ENCODE measurements around the gene LZTS3.
"Not testable (repeated sequence)": the region's sequence is repeated elsewhere in the genome, so short reads cannot be mapped to it uniquely, and the experiment has no call there.

The LZTS3 gene

DNA sequence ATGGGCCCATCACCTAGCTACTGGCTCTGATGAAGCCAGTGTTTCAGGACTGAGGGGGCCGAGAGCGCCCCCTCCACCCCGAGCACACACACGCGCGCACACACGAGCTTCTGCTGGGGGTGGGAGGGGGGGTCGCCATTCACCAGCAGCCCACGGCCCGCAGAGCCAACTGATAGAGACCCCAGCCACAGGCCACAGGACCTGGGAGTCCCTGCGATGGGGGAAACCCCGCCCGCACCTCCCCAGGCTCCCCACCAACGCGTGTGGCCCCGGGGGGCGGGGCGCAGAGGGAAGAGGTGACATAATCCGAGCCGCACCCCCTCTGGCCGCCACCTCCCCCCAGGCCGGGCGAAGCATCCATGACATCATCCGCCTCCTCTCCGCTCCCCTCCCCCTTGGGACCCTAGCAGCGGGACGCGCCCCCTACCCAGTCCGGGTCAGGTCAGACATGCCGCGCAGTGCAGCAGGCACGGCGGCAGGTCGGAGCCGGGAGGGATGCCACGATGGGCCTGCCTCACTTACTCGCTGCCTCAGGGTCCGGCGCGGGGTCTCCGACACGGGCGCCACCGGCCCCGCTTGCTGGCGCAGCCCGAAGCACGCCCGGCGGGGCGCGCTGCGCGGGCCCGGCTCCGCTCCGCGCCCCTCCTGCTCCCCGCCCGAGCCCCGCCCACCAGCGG lies at the start of gene LZTS3:
Gene LZTS3, minus strand, starts transcription at position 617 of the 677 bp plus-strand sequence. CDS start 6,386 bp downstream, outside the sequence.
- peak; percentile 82 for DNase-seq (ENCODE audit: low read depth)

DNA sequence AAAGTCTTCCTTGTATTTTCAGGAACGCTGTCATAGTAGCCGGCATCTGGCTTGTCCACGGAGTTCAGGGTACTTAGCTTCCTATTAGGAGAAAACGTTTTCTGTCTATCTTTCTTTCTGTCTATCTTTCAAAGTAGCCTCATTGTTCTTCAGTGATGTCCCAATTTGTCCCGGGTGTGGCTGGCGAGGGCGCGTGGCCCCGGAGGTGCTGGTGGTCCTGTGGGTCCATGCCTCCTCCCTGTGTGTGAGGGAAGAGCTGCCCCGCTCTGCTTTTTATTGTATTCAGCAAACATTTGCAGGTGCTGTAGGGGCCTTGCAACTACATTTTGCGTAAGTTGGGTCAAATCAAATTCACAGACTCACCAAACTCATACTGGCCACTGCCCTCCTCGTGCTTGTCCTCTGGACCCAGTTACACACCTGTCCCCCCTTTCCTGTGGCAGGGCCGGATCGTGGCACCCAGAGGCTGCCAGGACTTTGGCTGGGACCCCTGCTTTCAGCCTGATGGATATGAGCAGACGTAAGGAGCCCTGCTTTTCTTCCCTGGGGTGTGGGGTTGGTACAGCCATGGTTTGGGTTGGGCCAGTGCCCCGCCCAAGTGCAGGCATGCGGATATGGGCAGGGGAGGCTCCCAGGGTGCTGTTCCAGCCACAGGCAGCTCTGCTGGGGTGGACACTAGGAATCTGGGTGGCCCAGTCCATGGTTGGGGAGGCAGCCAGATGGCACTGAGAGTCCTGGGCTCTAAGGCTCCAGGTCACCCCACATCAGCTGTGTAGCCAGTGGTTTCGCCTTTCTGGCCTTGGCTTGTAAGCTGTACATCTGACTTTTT lies 48.3 kb upstream of the LZTS3 start:
- DNase-seq (ENCODE audit: low read depth) = no peak

DNA sequence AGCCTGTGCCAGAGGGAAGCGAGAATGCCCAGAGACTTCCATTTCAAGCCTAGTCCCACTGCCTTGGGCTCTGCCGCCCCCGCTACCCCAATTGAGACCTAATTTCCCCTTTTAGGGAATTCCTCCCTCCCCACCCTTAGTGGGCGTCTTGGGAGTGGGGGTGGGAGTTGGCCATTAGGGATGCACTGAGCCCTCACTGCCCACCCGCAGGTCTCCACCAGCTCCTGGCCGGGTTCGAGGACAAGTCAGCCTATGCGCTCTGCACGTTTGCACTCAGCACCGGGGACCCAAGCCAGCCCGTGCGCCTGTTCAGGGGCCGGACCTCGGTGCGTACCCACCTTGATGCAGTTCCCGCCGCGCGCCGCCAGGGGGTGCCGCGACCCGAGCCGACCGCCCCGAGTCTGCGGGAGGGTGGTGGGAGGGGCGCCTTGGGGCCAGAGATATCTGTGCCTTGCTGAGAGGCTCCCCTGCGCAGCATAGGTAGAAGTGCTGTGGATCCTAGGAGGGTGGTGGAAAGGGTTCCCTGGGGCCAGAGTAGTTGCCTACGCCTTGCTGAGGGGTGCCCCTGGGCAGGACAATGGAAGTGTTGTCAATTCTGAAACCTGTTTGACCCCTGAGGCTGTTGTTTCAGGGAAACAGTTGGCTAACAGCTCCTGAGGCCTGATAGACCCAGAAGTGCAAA lies 45.1 kb upstream of the LZTS3 start:
- DNase-seq (ENCODE audit: low read depth) = peak; percentile 72

DNA sequence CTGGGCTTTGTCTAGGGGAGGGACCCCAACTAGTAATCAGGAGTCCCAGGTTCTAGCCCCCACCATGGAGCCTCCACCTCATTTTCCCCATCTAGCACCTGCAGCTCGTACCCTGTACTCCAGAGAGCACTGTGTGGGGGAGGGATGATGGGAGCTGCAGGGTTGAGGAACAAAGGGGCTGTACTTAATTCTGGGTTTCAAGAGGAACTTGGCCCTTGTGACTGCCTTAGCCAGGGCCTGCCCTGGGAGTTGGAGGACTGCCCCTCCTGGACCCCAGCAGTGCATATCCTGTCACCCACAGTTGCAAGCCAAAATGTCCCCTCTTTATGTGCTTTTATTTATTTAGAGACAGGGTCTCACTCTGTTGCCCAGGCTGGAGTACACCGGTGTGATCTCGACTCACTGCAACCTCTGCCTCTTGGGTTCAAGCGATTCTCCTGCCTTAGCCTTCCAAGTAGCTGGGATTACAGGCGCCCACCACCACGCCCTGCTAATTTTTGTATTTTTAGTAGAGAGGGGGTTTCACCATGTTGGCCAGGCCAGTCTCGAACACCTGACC lies 42.1 kb upstream of the LZTS3 start:
- not testable (repeated sequence) for DNase-seq (ENCODE audit: low read depth)

DNA sequence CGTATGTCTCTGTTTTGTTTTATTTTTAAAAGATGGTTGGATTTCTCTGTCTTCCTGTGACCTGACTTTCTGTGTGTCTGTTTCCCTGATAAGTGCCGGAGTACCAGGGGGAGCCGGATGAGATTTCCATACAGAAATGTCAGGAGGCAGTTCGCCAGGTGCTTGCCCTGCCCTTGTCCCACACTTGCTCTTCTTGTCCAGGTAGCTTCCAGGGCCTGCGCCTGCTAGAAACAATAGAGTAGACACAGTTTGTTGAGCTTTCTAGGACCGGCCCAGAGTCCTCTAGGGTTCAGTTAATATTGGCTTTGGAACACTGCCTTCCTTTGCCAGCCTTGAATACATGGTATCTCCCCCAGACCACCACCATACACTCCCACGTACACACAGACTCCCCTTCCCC lies 39.9 kb upstream of the LZTS3 start:
- no peak for DNase-seq (ENCODE audit: low read depth)

DNA sequence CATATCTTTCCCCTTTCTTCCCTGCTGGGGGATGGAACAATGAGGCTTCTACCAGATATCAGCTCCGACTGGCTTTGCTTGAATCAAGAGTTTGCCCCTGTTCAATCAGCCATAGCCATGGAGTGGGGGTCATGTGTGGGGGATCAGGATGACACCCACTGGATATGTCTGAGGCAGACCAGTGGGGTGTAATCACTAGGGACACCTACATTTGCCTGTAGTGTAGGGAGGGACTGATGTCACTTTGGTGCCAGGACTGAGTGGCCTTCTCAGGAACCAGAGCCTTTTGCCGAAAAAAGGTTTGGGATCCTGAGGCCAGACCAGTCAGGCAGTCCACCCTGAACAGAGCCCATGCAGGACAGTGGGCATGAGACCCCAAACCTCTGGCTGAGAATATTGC lies 37.0 kb upstream of the LZTS3 start:
- no peak for DNase-seq (ENCODE audit: low read depth)

DNA sequence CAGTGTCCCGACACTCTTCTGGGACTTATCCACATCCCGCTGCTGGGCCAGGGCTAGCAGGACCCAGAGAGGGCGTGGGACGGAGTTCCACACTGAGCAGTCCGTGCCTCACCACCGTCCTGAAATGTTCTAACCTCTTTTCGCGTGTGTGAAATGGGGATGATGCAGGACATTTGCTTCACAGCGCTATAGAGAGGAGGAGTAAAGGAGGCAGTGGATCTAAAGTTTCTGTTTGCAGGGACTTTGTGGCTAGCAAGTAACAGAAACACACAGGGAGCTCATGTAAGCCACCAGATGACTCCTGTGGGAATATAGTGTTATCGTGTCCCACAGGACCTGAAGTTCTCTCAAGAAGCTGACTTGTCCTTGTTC lies 36.6 kb upstream of the LZTS3 start:
- no peak for DNase-seq (ENCODE audit: low read depth)

DNA sequence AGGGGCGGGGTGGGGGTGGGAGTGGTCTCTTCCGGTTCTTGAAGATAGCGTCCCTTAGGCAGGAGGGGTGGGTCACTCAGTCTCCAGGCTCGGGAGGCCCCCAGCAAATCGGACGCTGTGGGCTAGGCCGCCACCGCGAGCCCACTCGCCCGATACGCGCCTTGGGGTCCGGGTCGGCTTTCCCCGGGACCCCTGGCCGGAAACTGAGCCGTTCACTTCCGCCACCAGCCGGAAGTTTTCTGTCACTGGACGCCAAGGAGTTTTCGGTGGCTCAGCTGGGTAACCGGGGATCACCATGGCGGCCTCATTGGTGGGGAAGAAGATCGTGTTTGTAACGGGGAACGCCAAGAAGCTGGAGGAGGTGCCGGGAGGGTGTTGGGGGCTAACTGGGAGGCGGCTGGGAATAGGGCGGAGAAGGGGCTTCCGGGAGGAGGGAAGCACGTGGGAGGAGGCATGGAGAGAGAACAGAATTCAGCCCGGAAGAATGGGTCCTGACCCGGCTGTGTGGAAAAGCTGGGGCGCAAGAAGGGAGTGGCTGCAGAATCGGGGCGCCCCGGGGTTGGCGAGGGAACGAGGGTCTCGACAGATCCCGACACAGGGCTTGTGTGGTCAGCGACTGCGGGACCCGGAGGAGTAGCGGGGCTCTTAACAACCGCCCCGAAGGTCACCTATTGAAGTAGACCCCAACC lies 36.1 kb upstream of the LZTS3 start, which contains the start of gene ITPA:
Gene ITPA, plus strand, starts transcription at position 242 of the 689 bp plus-strand sequence. Its CDS starts 54 bp downstream, at position 296.
- DNase-seq (ENCODE audit: low read depth) = peak; percentile 43

DNA sequence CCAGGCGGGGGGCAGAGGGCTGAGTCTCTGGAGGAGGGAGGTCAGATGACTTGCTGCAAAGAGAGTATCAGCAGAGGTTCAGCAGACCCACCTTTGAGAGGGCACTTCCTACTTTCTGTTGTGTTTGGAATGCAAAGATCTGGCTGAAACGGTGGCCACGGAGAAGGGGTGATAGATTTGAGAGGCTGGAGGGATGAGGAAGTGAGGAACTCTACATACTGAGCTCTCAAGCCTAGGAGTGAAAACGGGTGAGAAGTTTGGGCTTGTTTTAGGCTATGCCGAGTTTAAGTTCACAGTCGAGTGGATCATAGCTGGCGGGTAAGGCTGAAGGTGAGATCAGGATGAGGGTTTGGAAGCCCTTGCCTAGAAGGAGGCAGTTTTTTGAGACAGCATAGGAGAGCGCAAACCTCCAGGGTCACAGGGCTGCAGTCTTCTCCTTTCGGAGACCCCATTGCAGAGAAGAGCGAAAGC lies 35.5 kb upstream of the LZTS3 start:
- DNase-seq (ENCODE audit: low read depth) = no peak

DNA sequence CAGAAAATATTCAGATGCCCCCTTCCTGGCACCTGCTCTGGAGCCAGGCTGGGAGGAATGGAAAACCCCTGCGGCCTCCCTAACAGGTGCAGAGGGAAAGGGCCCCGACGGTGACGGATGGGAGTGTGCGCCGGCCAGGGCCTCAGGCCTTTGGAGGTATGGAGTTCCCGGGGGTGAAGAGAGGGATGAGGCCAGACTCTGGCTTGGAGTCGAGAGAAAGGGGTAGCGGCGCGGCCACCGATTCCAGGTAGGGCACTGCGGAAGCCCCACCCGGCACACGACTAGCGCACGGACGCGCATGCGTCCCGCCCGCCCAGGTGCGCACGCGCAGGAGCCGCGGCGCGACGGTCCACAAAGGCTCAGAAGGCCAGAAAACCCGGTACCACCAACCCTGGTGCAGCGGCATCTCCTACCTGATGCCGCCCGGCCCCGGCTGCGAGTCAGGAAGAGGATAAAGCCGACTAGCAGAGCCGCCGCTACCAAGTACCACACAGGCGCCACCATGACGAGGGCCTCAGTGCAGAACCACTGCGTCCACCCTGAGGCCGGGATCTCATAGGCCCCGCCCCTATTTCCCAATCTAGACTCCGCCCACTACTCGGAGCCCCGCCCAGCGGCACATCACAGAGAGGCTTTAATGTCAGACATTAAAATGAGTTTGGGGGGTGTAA lies 30.9 kb upstream of the LZTS3 start, which contains the start of gene DDRGK1:
Gene DDRGK1, minus strand, starts transcription at position 559 of the 671 bp plus-strand sequence. Its CDS starts 55 bp downstream, at position 504.
- DNase-seq (ENCODE audit: low read depth) = peak; percentile 88

DNA sequence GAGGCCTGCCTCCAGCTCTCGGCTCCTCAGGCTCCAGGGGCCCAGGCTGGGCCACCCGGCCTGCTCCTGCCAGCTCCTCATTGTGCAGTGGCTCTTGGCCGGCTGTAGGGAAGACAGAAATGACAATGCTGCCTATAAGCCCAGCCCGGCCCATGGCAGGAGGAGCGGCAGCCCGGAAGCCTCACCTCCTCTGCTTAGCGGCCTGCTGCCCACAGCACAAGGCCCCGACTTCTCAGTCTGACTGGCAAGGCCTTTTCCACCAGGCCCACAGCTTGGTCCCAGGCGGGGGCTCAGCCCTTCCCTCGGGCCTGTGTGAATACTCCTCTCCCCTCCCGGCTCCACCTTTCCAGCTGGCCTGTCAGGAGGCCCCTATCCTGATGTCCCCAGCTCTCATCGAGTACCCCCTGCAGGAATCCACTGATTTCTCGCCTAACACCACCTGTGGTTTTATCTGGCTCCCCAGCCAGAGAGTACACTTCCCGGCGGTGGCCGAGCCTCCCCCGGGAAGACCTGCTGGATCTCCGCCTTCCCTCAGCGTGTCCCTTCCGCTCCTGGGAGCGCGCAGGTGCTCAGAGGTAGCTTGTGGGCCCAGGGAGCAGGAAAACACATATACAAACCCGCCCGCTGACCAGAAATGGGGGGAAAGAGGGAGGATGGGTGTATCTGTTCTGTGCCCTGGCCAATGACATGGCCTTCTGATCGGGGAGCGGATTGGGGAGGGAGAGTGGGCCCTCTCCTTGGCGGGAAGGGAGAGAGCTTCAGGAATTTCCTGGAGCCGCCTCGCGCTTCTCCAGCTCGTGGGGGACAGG lies 30.2 kb upstream of the LZTS3 start:
- DNase-seq (ENCODE audit: low read depth) = no peak

DNA sequence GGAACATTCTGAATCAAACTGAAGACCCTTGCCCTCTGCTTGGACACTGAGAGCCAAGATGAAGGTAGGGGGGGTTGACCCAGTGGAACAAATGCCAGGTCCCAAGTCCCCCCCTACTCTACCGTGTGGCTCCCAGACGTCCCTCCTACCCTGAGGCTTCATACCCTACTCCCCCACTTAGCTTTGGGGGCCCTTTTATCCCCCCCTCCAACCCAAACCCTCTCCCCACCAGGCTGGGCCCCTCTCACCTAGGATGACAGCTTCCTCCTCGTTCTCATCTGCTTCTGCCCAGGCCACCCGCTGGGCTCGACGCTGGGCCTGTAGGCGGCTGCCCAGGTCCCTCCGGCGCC lies 29.6 kb upstream of the LZTS3 start:
- DNase-seq (ENCODE audit: low read depth) = no peak

DNA sequence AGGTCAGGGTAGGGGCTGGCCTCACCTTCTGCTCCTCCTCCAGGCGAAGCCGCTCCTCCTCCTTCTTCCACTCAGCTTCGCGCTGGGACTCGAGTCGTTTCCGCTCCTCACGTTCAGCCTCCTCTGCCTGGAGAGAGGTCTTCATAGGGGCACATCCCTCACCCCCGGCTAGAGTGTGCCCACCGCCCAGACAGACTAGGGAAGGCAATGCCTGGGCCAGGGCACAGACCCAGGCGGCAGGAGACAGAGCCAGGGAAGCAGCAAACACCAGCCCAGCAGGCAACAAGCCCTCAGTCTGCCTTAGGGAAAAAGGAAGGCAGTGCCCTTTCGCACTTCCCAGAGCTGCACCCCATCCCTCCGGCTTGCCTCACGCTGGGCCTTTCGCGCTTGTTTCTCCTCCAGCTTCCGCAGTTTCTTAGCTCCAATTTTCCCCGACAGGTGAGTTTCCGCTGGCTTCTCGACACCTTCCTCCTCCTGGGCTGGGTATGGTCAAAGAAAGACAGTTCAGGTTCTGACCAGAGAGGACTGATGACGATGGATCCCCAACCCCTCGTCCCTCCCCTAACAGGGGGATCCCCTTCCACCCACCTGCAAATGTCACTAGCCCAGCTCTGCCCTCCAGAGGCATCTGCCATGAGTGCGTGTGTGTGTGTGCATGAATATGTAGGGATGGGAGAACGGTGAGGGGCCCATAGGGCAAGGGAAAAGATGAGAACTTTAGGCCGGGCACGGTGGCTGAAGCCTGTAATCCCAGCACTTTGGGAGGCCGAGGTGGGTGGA lies 26.8 kb upstream of the LZTS3 start:
- no peak for DNase-seq (ENCODE audit: low read depth)

DNA sequence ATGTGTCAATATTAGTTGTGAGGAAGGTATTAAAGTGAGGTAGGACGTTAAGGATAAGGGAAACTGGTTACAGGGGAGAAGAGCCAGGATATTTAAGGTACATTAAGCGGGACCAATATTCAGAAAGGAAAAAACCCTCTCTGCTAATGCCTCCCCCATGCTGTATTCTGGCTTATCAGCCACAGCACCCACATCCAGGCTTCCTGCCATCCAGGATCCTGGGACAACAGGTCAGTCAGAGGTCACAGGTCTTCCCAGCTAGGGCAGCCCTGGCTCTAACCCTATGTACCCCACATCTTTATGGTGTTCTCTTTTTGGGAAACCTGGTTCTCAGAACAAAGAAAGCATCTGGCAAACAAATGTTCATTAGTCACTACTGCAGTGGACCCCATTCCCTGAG lies 25.9 kb upstream of the LZTS3 start:
- no peak for DNase-seq (ENCODE audit: low read depth)

DNA sequence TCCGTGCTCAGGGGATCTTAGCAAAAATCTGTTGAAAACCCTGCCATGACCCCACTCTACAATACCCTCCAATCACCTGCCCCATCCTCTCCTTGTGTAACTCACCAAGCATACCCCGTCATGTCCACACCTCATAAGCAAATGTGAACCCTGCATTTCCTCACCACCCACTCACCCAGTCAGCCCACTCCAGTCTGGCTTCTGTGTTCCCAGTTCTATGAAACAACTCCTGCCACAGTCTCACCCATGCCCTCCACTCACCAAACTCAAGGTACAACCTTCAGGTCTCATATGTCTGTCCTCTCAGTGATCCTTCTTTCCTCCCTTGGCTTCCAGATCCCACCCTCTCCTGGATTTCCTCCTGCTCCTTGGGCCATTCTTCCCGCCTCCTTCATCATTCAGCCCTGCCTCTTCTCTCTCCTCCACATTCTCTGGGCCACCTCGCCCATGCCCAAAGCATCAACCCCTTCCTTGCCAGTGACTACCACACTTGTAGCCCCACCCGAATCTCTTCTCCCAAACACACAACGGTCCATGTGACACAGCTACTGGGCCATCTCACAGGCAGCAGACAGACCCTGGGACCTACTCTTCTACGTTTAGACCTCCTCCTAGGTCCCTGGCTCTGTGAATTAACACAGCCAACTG lies 22.4 kb upstream of the LZTS3 start:
- DNase-seq (ENCODE audit: low read depth) = no peak

DNA sequence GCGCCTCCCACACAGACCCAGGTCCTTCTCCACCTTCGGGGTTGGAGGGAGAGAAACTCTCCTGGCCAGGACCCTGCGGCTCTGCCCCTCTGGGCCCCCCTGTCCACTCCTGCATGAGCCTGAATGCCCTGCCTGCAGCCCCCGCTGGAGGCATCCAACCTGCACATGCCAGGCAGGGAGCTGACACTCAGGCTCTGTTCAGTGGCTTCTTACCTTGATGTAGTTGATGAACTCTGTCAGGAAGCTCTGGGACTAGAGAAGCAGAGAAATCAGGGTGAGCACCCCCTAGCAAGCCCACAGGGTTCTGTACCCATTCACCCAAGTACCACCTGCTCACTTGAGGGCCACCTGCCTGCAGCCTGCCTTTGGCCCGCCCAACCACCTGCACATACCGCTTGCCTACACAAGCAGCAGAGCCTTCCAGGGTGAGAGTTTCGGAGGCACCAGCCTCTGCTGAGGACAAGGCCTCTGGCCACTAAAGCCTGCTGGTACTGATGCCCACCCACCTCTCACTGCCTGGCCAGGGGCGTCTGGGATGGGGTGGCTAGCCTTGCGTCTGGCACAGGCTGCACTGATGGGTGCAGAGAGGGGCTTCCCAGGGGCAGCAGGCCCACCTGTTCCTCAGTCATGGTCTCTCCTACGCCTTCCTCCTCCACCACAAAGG lies 21.4 kb upstream of the LZTS3 start:
- no peak for DNase-seq (ENCODE audit: low read depth)

DNA sequence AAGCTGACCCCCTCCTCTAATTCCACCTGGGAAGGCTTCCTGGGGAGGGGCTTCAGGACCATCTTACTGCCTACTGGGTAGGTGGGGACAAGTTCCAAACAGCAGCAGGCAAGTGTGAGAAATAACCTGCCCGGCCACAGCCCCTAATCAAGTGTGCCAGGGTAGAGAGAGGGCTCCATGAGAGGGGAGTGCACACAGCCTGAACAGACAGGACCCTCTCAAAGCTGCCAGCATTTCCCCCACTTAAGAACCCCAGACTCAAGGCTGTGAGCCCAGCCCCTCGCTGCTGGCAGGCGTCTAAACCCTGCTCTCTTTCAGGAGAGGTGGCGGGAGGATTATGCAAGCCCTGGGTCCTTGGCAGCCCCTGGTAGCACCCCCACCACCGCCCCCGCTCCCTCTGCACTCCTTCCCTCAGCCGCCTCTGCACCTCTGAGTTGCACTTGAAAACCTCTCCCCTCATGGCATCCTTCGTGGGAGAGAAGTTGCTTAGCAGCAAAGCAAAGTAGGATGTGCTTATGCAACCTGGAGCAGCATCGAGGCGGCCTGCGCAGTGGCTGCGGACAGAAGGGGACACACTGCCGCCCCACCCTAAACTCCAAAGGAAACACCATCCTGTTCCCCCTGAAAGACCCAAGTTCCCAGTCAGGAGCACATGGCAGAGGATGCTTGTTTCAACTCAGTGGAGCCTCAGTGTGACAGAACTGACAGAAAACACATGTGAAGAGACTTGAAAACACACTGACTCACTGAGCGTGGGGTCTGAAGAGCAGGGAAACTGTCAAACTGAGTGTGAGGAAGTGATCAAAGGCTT lies 20.7 kb upstream of the LZTS3 start:
- no peak for DNase-seq (ENCODE audit: low read depth)

Data from activated T-cell treated with anti-CD3 and anti-CD28 coated beads for 1 hour (primary cell).